OCI-LY3 (cell line): Measurements from ENCODE around the gene DHDH.

Experiments used
- EZH2phosphoT487 ChIP-seq: fragments of 200-600 bp; shearing (Covaris generic); IDR thresholded peaks from 2 replicates; pipeline ENCODE4 v1.6.1; 2018; ENCODE audit warnings: antibody characterized with exemption, mixed run types, low read depth
- TF ChIP-seq, protein P1 (sequence below): fragments of 200-600, 300-600 bp; sonication (generic); IDR thresholded peaks from 2 replicates; pipeline ENCODE4 v1.5.1; 2014; ENCODE audit warnings: antibody characterized with exemption, low read length, low read depth

DNA sequence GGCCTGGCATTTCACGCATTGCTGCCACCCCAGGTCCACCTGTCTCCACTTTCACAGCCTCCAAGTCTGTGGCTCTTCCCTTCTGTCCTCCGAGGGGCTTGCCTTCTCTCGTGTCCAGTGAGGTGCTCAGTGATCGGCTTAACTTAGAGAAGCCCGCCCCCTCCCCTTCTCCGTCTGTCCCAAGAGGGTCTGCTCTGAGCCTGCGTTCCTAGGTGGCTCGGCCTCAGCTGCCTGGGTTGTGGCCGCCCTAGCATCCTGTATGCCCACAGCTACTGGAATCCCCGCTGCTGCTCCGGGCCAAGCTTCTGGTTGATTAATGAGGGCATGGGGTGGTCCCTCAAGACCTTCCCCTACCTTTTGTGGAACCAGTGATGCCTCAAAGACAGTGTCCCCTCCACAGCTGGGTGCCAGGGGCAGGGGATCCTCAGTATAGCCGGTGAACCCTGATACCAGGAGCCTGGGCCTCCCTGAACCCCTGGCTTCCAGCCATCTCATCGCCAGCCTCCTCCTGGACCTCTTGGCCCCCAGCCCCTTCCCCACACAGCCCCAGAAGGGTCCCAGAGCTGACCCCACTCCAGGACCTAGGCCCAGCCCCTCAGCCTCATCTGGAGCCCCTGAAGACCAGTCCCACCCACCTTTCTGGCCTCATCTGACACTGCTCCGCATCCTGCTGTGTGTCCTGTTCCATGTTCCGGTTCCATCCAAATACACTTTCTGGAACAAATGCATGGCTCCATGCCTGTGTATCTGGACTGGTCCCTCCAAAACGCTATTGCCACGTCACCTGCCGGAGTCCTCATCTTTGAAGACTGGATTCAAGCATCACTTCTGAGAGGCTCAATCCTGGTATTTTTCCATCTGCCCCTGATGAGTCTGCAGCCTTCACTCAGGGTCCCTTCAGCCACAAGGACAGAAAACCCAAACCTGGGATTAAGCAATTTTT lies 10.7 kb upstream of the DHDH start:
- TF ChIP-seq, protein P1, sequence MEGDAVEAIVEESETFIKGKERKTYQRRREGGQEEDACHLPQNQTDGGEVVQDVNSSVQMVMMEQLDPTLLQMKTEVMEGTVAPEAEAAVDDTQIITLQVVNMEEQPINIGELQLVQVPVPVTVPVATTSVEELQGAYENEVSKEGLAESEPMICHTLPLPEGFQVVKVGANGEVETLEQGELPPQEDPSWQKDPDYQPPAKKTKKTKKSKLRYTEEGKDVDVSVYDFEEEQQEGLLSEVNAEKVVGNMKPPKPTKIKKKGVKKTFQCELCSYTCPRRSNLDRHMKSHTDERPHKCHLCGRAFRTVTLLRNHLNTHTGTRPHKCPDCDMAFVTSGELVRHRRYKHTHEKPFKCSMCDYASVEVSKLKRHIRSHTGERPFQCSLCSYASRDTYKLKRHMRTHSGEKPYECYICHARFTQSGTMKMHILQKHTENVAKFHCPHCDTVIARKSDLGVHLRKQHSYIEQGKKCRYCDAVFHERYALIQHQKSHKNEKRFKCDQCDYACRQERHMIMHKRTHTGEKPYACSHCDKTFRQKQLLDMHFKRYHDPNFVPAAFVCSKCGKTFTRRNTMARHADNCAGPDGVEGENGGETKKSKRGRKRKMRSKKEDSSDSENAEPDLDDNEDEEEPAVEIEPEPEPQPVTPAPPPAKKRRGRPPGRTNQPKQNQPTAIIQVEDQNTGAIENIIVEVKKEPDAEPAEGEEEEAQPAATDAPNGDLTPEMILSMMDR = no peak
- no peak for TF ChIP-seq EZH2phosphoT487
